DMS 273 treated with DMSO at 0.1 percent for 48 hours (cell line): ENCODE measurements around the gene ANTXR2.

ENCODE experiments used
- DNase-seq: peaks from one replicate; lab custom pipeline; 2025; lab: John Stamatoyannopoulos, UW

ANTXR2 gene

GRCh38 chr4:80092088-80092487 is 19.1 kb upstream of the ANTXR2 start:
- DNase-seq: no peak

GRCh38 chr4:80091688-80092087 is 18.7 kb upstream of the ANTXR2 start:
- no peak for DNase-seq

GRCh38 chr4:80091184-80091583 is 18.2 kb upstream of the ANTXR2 start:
- DNase-seq: no peak

- no peak for DNase-seq
These were observed 17.1 kb upstream of the ANTXR2 start for GRCh38 chr4:80090090-80090489.

GRCh38 chr4:80088471-80088870 is 15.4 kb upstream of the ANTXR2 start:
- DNase-seq: no peak

GRCh38 chr4:80086296-80086695 is 13.3 kb upstream of the ANTXR2 start:
- DNase-seq: no peak

- DNase-seq: no peak
These were observed 12.1 kb upstream of the ANTXR2 start for GRCh38 chr4:80085081-80085480.

GRCh38 chr4:80082693-80083092 is 9.7 kb upstream of the ANTXR2 start:
- no peak for DNase-seq

- no peak for DNase-seq
These were observed 8.5 kb upstream of the ANTXR2 start for GRCh38 chr4:80081566-80081965.

GRCh38 chr4:80079255-80079923 is 6.4 kb upstream of the ANTXR2 start:
- no peak for DNase-seq

GRCh38 chr4:80078346-80079092 is 5.5 kb upstream of the ANTXR2 start:
- DNase-seq: no peak

GRCh38 chr4:80077639-80078038 is 4.6 kb upstream of the ANTXR2 start:
- no peak for DNase-seq

GRCh38 chr4:80076681-80077080 is 3.7 kb upstream of the ANTXR2 start:
- DNase-seq: no peak

GRCh38 chr4:80075995-80076675 is 3.1 kb upstream of the ANTXR2 start:
- no peak for DNase-seq

- no peak for DNase-seq
These were observed 1.6 kb upstream of the ANTXR2 start for GRCh38 chr4:80074651-80075050.

- no peak for DNase-seq
These were observed 1.0 kb upstream of the ANTXR2 start for GRCh38 chr4:80074069-80074468.

- no peak for DNase-seq
These were observed 512 bp upstream of the ANTXR2 start for GRCh38 chr4:80073473-80074008.

- no peak for DNase-seq
These were observed 743 bp downstream of the ANTXR2 start for GRCh38 chr4:80072228-80072743.

- DNase-seq: no peak
These were observed 1.3 kb downstream of the ANTXR2 start for GRCh38 chr4:80071604-80072227.

GRCh38 chr4:80070880-80071603 is 2.0 kb downstream of the ANTXR2 start:
- DNase-seq: no peak
